Activated CD8-positive, alpha-beta memory T cell treated with anti-CD3 and anti-CD28 coated beads for 48 hours (primary cell): ENCODE measurements around the gene HINT2.

Experiments
- DNase-seq, 3 experiments: peaks; one replicate each; pipeline ENCODE4 v3.0.0-alpha.2; 2020; ENCODE audit warnings: low read depth in 2 of 3, low spot score in 2 of 3

HINT2 gene

GRCh38 chr9:35814841-35815543 is at the start of gene HINT2:
Gene HINT2 (minus strand): TSS chr9:35815042. CDS start chr9:35814979, 63 bp downstream.
- peak; percentile 87 to 91 (median 90) for DNase-seq

GRCh38 chr9:35863583-35863982 is 48.7 kb upstream of the HINT2 start:
- DNase-seq = no peak

- no peak for DNase-seq
Measured at GRCh38 chr9:35862328-35862727, 47.5 kb upstream of the HINT2 start.

DNA sequence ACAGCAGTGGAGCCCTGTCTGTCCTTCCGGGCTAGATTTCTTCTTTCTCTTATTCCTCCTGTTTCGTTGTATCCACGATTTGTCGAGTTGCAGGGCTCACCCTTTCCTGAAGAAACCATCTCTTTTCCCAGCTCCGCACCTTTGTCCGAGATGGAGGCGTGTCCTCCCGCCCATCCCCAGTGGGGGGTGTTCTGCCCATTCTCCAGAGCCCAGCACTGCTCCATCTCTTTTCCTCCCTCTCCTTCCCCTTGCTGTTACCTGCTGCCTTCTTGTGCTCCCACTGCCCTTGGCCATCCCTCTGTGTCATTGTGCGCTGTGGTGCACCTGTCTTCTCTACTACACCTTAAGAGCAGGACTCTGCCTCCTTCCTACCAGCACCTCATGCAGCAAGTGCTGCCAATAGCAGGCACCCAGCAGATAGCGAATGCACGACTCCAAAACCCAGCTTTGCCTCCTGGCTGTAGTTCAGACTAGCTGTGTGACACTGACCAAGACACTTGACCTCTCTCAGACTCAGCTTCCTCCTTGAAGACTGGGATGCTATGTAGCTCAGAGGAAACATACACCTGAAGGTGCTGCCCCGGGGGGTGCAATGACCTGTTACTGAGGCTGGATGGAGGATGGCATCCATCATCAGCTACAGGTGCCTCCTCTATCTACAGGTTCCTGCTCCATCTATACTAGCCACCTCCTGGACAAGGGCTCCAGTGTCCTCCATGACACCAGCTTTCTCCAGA is 46.5 kb upstream of the HINT2 start:
- DNase-seq = no peak

- DNase-seq = no peak
Measured at GRCh38 chr9:35859990-35860339, 45.1 kb upstream of the HINT2 start.

DNA sequence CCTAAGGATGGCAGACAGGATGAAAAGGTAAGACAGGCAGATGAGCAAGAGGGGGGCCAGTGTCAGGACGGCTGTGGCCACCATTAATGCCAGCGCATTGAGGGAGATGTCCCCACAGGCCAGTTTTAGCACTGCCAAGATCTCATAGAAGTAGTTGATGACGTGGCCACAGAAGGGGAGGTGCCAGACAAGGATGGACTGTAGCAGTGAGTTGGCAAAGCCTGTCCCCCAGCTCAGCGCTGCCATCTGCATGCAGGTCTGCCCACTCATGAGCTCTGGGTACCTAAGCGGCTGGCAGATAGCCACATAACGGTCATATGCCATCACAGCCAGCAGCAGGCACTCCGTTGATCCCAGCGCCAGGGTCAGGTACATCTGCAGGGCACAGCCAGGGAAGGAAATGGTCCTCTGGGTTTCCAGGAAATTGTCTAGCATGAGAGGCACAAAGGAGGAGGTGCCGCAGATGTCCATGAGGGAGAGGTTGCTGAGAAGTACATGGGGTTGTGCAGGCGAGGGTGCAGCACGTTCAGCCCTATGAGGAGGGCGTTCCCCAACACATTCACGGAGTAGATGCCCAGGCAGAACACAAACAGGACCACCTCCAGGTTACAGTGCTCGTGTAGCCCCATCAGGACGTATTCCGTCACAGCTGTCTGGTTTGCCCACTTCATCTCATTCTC is 44.6 kb upstream of the HINT2 start:
- DNase-seq = no peak

DNA sequence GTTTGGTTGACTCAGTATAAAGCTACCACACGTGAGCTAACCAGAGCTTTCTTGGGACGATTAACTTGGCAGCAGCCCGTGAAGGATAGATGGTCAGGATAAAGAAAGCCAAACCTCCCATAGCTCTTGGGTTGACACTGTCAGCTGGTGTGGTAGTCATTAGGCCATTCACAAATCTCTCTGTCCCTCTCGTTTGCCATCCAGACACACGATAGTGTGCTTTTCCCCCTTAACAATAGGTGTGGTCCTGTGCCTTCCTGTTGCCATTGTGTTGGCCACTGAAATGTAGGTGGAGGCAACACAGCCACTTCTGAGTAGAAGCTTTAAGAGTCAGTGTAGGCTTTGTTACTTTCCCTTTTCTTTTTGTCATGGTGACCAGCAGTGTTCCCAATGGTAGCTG is 43.6 kb upstream of the HINT2 start:
- DNase-seq = no peak

GRCh38 chr9:35856882-35857281 is 42.0 kb upstream of the HINT2 start:
- DNase-seq = no peak

DNA sequence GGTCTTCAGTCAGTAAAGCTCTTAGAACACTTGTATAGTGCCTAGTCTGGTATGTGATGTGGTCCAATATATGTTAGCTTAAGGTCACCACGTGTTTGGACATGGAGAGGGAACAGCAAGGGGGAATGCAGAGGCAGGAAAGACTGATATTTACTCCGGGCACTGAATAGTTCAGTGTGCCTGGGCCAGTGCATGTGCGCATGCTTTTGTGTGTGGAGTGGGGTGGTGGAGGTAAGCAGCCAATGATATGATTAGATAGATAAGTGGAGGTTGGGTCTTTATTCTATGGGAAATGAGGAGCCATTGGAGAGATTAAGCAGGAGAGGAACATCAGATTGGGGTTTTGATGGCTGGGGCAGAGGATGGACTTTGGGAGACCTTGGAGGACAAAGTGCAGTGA is 41.4 kb upstream of the HINT2 start:
- DNase-seq = no peak

DNA sequence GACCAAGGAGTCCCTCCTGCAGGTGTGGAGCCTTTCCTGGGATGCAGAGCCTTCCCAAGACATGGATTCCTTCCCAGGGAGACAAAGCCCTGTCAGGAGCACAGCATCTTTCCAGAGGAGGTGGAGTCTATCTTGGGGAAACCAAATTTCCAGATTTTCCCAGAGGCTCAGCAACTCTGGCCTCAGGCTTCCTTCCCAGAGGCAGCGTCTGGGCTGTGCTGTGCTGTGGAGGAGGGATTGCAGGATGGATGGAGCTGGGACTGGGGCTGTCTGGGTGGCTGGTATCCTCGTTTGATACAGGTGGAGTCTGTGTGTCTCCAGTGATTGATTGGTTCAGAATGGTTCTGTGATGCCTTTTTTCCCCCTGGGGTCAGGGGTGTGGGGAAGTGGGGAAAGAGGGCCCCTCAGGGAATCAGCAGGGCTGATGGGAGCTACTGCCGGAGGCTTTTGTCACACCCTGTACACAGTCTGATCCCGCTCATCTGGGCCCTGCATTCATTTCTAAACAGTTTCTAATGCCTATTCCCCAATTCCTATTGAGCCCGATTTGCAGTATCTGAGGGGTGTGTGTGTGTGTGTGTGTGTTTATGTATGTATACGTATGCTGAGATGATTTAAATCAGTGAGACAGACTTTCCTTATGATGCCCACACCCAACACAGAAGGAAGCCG is 39.4 kb upstream of the HINT2 start:
- no peak for DNase-seq

DNA sequence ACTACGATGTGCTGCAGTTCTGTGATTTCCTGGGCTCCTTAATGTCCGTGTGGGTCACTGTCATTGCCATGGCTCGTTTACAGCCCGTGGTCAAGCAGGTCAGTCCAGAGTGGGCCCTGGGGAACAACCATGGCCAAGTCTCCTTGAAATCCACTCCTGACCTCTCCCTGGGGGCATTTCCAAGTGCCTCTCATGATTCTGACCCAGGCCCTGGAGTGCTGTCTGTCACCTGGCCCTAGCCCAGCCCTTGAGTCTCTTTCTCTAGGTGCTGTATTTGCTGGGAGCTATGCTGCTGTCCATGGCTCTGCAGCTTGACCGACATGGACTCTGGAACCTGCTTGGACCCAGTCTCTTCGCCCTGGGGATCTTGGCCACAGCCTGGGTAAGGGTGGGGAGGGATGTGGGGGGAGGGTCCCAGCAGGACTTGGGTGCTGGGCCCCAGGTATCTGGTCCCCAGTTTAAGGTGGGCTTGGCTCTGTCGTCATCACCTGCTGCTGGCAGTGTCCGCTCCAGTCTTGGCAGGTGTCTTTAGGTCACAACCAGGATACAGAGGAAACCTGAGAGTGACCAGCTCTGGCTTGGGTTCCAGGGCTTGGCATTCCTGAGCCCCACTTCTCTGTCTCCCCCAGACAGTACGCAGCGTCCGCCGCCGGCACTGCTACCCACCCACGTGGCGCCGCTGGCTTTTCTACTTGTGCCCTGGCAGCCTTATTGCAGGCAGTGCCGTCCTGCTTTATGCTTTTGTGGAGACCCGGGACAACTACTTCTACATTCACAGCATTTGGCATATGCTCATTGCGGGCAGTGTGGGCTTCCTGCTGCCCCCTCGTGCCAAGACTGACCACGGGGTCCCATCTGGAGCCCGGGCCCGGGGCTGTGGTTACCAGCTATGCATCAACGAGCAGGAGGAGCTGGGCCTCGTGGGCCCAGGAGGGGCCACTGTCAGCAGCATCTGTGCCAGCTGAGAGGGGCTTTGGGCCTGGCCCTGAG is 38.3 kb upstream of the HINT2 start:
- no peak for DNase-seq

- no peak for DNase-seq
Measured at GRCh38 chr9:35852267-35852815, 37.5 kb upstream of the HINT2 start.

GRCh38 chr9:35847792-35848572 is 33.1 kb upstream of the HINT2 start:
- DNase-seq = peak in 1 of 3 experiments; percentile 19

DNA sequence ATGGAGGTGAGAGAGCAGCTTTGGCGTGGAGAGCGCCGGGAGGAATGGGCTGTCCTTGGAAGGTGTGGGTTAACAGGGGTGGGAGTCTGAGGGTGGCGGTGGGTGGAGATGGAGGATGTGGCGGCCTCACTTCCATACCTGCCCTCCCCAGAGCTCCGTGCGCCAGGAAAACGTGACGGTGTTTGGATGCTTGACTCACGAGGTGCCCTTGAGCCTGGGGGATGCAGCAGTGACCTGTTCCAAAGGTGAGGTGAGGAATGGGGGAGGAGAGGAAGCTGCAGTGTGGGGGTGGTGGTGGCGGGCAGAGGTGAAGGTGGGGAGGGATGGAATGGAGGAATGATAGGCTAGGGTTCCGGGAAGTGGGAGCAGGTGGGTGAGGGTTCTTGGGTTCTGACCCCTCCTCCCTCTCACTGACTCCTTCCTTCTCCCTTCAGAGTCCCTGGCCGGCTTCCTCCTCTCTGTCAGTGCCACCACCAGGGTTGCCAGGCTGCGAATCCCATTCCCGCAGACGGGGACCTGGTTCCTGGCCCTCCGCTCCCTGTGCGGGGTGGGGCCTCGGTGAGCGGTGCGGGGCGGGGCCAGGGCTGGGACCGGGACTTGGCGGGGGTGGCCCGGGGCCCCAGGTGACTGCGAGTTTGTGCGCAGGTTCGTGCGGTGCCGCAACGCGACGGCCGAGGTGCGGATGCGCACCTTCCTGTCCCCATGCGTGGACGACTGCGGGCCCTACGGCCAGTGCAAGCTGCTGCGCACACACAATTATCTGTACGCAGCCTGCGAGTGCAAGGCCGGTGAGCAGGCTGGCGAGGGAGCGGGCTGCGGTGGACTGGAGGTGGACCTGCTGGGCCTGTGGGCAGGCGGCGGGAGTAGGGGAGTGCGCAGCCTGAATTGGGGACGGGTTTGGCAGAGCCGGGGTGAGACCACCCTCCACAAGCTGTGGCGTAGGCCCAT is 31.3 kb upstream of the HINT2 start:
- DNase-seq = no peak

GRCh38 chr9:35844628-35845270 is 29.9 kb upstream of the HINT2 start:
- DNase-seq = no peak

DNA sequence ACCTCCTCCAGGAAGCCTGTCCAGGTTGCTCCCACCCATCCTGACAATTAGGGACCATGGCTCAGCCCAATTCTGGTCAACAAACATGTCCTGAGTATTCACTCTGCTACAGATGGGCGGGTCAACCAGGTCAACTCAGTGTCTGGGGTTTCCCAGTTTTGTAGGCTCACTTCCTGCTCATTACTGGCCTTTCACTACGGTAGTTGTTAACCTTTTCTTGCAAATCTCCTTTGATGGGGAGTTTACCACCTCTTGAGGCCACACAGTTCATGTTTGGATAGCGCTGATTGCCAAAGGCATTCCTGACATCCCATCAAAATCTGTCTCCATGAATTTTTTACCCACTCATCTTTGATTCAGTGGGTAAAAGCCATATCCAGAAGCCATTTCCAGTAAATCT is 28.0 kb upstream of the HINT2 start:
- DNase-seq = no peak

DNA sequence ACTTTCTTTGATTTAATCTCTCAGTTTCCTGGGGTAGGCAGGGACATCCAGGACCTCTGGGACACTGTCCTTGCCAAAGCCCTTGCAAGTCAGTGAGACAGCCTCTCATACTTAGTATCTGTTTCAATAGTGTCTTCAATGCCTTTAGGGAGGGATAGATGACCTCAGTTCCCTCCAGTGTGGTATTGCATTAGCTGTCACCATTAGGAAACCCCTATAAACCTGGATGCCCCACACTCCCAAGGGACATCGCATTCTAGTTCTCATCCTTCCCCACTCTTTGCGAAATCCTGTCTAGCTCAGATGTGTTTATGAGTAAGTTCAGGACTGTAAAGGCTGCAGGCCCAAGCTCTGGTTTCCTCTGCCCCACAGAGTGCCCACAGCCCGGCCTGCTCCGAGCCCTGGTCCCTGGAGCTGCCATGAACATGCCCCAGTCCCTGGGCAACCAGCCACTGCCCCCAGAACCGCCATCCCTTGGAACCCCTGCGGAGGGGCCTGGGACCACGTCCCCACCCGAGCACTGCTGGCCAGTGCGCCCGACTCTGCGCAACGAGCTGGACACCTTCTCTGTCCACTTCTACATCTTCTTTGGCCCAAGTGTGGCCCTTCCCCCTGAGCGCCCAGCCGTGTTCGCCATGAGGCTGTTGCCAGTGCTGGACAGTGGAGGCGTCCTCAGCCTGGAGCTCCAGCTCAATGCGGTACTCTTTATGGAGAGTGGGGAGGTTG is 27.3 kb upstream of the HINT2 start:
- DNase-seq = no peak
